ENCODE measurements around the gene RCAN3. TPM values are rescaled to one million over a fixed set of nuclear protein-coding genes. Genes with fewer than 3 reads are reported as not detected.

The RCAN3 gene
- total and polyA plus RNA-seq, 2 of the 13 experiments (the other 11 are each of a cell fraction or from before 2014, with no cell fraction given) = 12.2 to 13.3 TPM

- TF ChIP-seq ZHX2 (IDR thresholded peaks at IDR 0.05; ENCODE audit: low read depth) (no peak), ZHX2 (CRISPR knock-in tag; IDR thresholded peaks at IDR 0.05; ENCODE audit: borderline replicate concordance) (no peak), ZNF543 (CRISPR knock-in tag; IDR thresholded peaks at IDR 0.05) (no peak), EP300 (IDR thresholded peaks at IDR 0.05; ENCODE audit: low read depth in 2 of 2, low read length in 2 of 2) (peak in 1 of 2 experiments; percentile 59; a peak in 2 of 4 replicates), EP300 (CRISPR knock-in tag; IDR thresholded peaks at IDR 0.05; ENCODE audit: borderline replicate concordance) (no peak), RAD51 (IDR thresholded peaks at IDR 0.05; ENCODE audit: borderline replicate concordance) (no peak), RXRA (CRISPR knock-in tag; IDR thresholded peaks at IDR 0.05) (peak; percentile 83), FOXK2 (IDR thresholded peaks at IDR 0.05) (no peak), ATM (IDR thresholded peaks at IDR 0.05; ENCODE audit: borderline replicate concordance) (no peak), SKI (IDR thresholded peaks at IDR 0.05; ENCODE audit: partially characterized antibody) (peak; percentile 80), ELK4 (CRISPR knock-in tag; IDR thresholded peaks at IDR 0.05; ENCODE audit: borderline replicate concordance) (no peak), NFYC (CRISPR knock-in tag; IDR thresholded peaks at IDR 0.05) (no peak), GPBP1L1 (CRISPR knock-in tag; IDR thresholded peaks at IDR 0.05) (no peak), ZNF687 (CRISPR knock-in tag; IDR thresholded peaks at IDR 0.05) (peak; percentile 27), KLF15 (CRISPR knock-in tag; IDR thresholded peaks at IDR 0.05; ENCODE audit: borderline replicate concordance) (no peak)
These were observed 85.9 kb downstream of the RCAN3 start (continued) for GRCh38 chr1:24588573-24588972.

Measured in HepG2 (cell line).